IPS-20b (cell line): Measurements from ENCODE around the gene PCGF2.

Experiments used
- H3K27ac ChIP-seq: one replicate; pipeline ENCODE4 v1.5.1; 2013; ENCODE audit warnings: low read length
- H3K27me3 ChIP-seq: 2 replicates; pipeline ENCODE4 v1.6.1; 2013; ENCODE audit warnings: mild to moderate bottlenecking, low read length, inconsistent platforms; ENCODE audit not compliant: insufficient read depth
- H3K36me3 ChIP-seq: 2 replicates; pipeline ENCODE4 v1.6.1; 2013; ENCODE audit warnings: low read depth, mild to moderate bottlenecking, inconsistent platforms, low read length, moderate library complexity; ENCODE audit not compliant: insufficient read depth
- H3K4me1 ChIP-seq: 2 replicates; pipeline ENCODE4 v1.6.1; 2013; ENCODE audit warnings: mild to moderate bottlenecking, control low read depth, inconsistent platforms, low read length, moderate library complexity; ENCODE audit not compliant: insufficient read depth
- H3K4me3 ChIP-seq: 2 replicates; pipeline ENCODE4 v1.5.1; 2013; ENCODE audit warnings: mild to moderate bottlenecking, low read length, inconsistent platforms
- H3K9ac ChIP-seq: 2 replicates; pipeline ENCODE4 v1.6.1; 2013; ENCODE audit warnings: low read depth, mild to moderate bottlenecking, inconsistent platforms, low read length, moderate library complexity
- H3K9me3 ChIP-seq: 2 replicates; pipeline ENCODE4 v1.6.1; 2013; ENCODE audit warnings: mild to moderate bottlenecking, low read depth, low read length, inconsistent platforms; ENCODE audit not compliant: insufficient read depth

Gene PCGF2

DNA sequence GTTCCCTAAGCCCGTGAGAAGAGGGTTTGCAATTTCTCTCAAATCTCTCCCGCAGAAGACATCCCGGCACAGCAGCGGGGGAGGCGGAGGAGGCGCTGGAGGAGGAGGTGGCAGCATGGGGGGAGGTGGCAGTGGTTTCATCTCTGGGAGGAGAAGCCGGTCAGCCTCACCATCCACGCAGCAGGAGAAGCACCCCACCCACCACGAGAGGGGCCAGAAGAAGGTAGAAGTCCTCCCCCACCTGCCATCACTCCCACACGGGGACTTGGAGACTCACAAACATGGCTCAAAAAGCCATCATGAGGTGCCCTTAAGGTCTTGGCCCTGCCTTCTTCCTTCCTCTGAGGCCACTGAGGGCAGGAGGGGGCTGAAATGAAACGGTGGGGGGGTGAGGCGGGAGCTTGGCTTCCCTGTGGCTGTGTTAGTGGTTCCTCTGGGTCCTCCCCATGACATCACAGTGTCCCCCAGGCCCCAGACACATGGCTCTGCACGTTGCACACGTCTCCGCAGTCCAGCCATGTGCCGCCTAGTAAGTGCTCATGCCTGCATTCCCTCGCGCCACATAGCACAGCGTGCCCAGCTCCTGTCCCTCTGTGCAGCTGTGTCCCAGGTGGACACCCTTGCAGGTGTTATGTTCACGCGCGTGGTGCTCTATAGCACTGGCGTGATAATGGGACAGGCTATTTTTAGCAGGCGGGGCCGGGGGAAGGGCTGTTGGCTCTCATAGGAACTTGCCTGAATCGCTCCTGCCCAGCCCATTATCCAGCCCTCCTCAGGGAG, 36.2 kb downstream of the PCGF2 start:
- Histone ChIP-seq H3K4me3 (no peak overlapping the region), H3K9me3 (no peaks in the 10 kb centered on the region), H3K27me3 (peaks cover 17% of the 10 kb centered on the region; the same call in 1 of the 2 replicates), H3K36me3 (peaks cover 6% of the 10 kb centered on the region), H3K4me1 (peaks cover 18% of the 10 kb centered on the region; the same call in 1 of the 2 replicates), H3K9ac (no peak overlapping the region), H3K27ac (no peak overlapping the region)

- no peak overlapping the region for H3K9ac ChIP-seq
Observed at GRCh38 chr17:38710985-38711384, 37.2 kb downstream of the PCGF2 start.

GRCh38 chr17:38710604-38710962, 37.6 kb downstream of the PCGF2 start:
- Histone ChIP-seq H3K27ac (no peak overlapping the region), H3K9ac (no peak overlapping the region), H3K27me3 (peaks cover 28% of the 10 kb centered on the region), H3K4me3 (no peak overlapping the region), H3K9me3 (no peaks in the 10 kb centered on the region), H3K36me3 (peaks cover 6% of the 10 kb centered on the region), H3K4me1 (peaks cover 23% of the 10 kb centered on the region; the same call in 1 of the 2 replicates)

More at GRCh38 chr17:38710985-38711384, 37.2 kb downstream of the PCGF2 start:
- Histone ChIP-seq H3K27ac (no peak overlapping the region), H3K4me1 (peaks cover 23% of the 10 kb centered on the region; the same call in 1 of the 2 replicates), H3K36me3 (peaks cover 6% of the 10 kb centered on the region), H3K9me3 (no peaks in the 10 kb centered on the region), H3K27me3 (peaks cover 24% of the 10 kb centered on the region), H3K4me3 (no peak overlapping the region)

GRCh38 chr17:38709864-38710603, 38.1 kb downstream of the PCGF2 start:
- no peak overlapping the region for H3K9ac ChIP-seq
- H3K4me1 ChIP-seq = peaks cover 18% of the 10 kb centered on the region; the same call in 1 of the 2 replicates
- peaks cover 6% of the 10 kb centered on the region for H3K36me3 ChIP-seq
- H3K27ac ChIP-seq = no peak overlapping the region
- peaks cover 28% of the 10 kb centered on the region for H3K27me3 ChIP-seq
- no peak overlapping the region for H3K4me3 ChIP-seq
- H3K9me3 ChIP-seq = no peaks in the 10 kb centered on the region

DNA sequence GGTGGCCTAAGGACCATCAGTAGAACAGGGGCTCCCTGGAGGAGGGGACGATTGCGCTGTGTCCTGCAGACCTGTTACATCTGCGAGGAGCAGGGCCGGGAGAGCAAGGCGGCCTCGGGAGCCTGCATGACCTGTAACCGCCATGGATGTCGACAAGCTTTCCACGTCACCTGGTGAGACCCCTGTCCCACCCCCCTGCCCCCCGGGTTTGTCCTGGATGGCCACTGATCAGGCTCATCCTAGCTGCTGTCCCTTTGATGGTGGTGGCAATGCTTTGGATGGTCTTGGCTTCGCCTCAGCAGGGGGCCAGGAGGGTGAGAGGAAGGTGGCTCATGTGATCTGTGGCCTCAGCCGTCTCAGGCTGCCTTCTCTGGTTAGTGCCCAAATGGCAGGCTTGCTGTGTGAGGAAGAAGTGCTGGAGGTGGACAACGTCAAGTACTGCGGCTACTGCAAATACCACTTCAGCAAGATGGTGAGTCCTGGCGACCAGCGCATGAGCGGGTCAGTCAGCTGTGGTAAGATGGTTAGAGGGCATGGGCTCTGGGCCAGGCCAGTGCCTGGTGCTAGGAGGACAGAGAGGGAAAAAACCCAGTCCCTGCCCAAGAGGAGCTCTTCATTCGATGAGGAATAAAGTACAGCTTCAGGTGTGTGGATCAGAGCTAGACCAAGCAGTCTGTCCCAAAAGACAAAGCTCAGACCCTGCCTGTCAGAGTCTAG, 38.9 kb downstream of the PCGF2 start:
- Histone ChIP-seq H3K9me3 (no peaks in the 10 kb centered on the region), H3K9ac (no peak overlapping the region), H3K27ac (no peak overlapping the region)

GRCh38 chr17:38707678-38708351, 40.3 kb downstream of the PCGF2 start:
- Histone ChIP-seq H3K27ac (no peak overlapping the region), H3K4me1 (peaks cover 19% of the 10 kb centered on the region; the same call in 1 of the 2 replicates), H3K9me3 (no peaks in the 10 kb centered on the region), H3K9ac (no peak overlapping the region), H3K27me3 (peaks cover 48% of the 10 kb centered on the region), H3K4me3 (no peak overlapping the region), H3K36me3 (no peaks in the 10 kb centered on the region)

More for the DNA sequence above, 38.9 kb downstream of the PCGF2 start:
- Histone ChIP-seq H3K4me1 (peaks cover 14% of the 10 kb centered on the region; the same call in 1 of the 2 replicates), H3K36me3 (peaks cover 6% of the 10 kb centered on the region), H3K27me3 (peaks cover 33% of the 10 kb centered on the region), H3K4me3 (no peak overlapping the region)

DNA sequence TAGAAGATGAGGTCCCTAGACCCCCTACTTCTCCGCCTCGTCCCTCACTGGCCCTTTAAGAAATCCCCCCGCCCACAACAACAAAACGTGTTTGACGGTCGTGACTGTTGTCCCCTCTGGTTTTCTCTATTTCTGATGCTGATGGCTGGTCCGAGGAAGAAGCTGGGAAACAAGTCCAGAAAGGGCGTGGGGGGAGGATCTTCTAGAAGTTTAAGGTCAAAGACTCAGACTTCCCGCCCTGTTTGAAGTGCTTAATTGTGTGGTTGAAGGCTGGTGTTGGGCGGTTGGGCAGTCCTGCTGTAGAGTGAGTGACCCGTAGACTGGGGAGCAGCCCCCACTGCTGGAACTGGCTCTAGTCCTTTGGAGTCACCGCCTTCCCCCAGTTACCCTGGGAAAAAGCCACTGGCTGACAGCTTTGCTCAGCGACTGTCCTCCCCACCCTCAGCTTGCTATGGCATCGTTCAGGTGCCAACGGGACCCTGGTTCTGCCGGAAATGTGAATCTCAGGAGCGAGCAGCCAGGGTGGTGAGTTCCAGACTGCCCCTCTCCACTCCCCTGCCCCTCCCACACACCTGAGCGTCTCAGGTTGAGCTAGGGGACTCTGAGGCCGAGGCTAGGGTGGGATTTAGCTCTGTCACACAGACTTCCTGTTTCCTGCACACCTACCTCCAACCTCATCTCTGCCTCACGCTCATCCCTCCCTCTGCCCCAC, 41.5 kb downstream of the PCGF2 start:
- Histone ChIP-seq H3K27me3 (peaks cover 59% of the 10 kb centered on the region), H3K4me3 (peak overlapping the region; percentile 83), H3K27ac (no peak overlapping the region)

GRCh38 chr17:38705803-38706504, 42.2 kb downstream of the PCGF2 start:
- Histone ChIP-seq H3K27me3 (peaks cover 66% of the 10 kb centered on the region), H3K4me1 (peaks cover 21% of the 10 kb centered on the region; the same call in 1 of the 2 replicates), H3K9ac (peak overlapping the region; percentile 63; the same call in 1 of the 2 replicates), H3K36me3 (no peaks in the 10 kb centered on the region), H3K4me3 (peak overlapping the region; percentile 83), H3K27ac (no peak overlapping the region), H3K9me3 (no peaks in the 10 kb centered on the region)

More for the DNA sequence above, 41.5 kb downstream of the PCGF2 start:
- no peaks in the 10 kb centered on the region for H3K36me3 ChIP-seq
- H3K9me3 ChIP-seq = no peaks in the 10 kb centered on the region
- H3K9ac ChIP-seq = peak overlapping the region; percentile 63; the same call in 1 of the 2 replicates
- peaks cover 21% of the 10 kb centered on the region; the same call in 1 of the 2 replicates for H3K4me1 ChIP-seq

GRCh38 chr17:38705523-38705802, 42.7 kb downstream of the PCGF2 start:
- Histone ChIP-seq H3K9me3 (no peaks in the 10 kb centered on the region), H3K4me1 (peaks cover 21% of the 10 kb centered on the region; the same call in 1 of the 2 replicates), H3K9ac (no peak overlapping the region; the same call in 1 of the 2 replicates), H3K36me3 (no peaks in the 10 kb centered on the region), H3K4me3 (peak overlapping the region; percentile 83; the same call in 1 of the 2 replicates), H3K27ac (no peak overlapping the region), H3K27me3 (peaks cover 71% of the 10 kb centered on the region)
